A549 (cell line): ENCODE results near the gene SLC19A1. TPM values are rescaled to one million over a fixed set of nuclear protein-coding genes. Genes with fewer than 3 reads are reported as not detected.
"Not testable (repeated sequence)": the region's sequence is repeated elsewhere in the genome, so short reads cannot be mapped to it uniquely, and the experiment has no call there.

Source experiments
- ATAC-seq, 2 experiments: fragments of 200-7000 bp in 1 of 2; fragments of >200 bp in 1 of 2; cut with Nextera tagmentation in 1 of 2; cut with Tn5 transposase in 1 of 2; 3 replicates each; pipeline versions ENCODE4 v1.8.0 to v1.9.1; 2018 to 2020; ENCODE audit warnings: mild to moderate bottlenecking in 1 of 2, moderate library complexity in 1 of 2
- CTCF ChIA-PET: fragments of 300-600 bp; sonication (Branson Sonifier 250); formaldehyde crosslinking; extraction: SDS; loops from one replicate; lab custom pipeline; 2021; ENCODE audit warnings: antibody characterized with exemption, inconsistent platforms; lab: Yijun Ruan, JAX
- POLR2A ChIA-PET: fragments of 350-600 bp; formaldehyde crosslinking; extraction: SDS; loops from one replicate; lab custom pipeline; 2021; ENCODE audit warnings: antibody characterized with exemption, inconsistent platforms; lab: Yijun Ruan, JAX
- DNase-seq, 2 experiments: peaks; one replicate each; pipeline versions ENCODE4 v3.0.0 to v3.0.0-alpha.2; 2011 to 2016; ENCODE audit warnings: low read depth in 1 of 2, low spot score in 1 of 2
- FAIRE-seq: peaks from 2 replicates; lab custom pipeline; 2011; peaks lifted over from hg19 to GRCh38; lab: Jason Lieb, UNC
- H3K27ac ChIP-seq, 2 experiments: fragments of >200 bp; sonication (Bioruptor Twin); formaldehyde crosslinking; 3 replicates each; pipeline ENCODE4 v1.5.1; 2016 to 2017
- H3K4me1 ChIP-seq: fragments of >200 bp; sonication (Bioruptor Twin); formaldehyde crosslinking; 3 replicates; pipeline ENCODE4 v1.6.1; 2016
- H3K4me2 ChIP-seq: fragments of >200 bp; sonication (Bioruptor Twin); formaldehyde crosslinking; 3 replicates; pipeline ENCODE4 v1.6.1; 2016
- H3K4me3 ChIP-seq: fragments of >200 bp; sonication (Bioruptor Twin); formaldehyde crosslinking; 3 replicates; pipeline ENCODE4 v1.5.1; 2016
- H3K9me3 ChIP-seq: fragments of >200 bp; sonication (Bioruptor Twin); formaldehyde crosslinking; 3 replicates; pipeline ENCODE4 v1.6.1; 2016
- BHLHE40 ChIP-seq: IDR thresholded peaks from 2 replicates; pipeline ENCODE4 v1.6.1; 2012; ENCODE audit warnings: low read depth, low read length, inconsistent platforms
- EHF ChIP-seq: fragments of 250-450 bp; sonication (Bioruptor Pico); IDR thresholded peaks from 2 replicates; pipeline ENCODE4 v1.5.0; 2020; ENCODE audit warnings: mild to moderate bottlenecking
- EP300 ChIP-seq, 2 experiments: fragments of >200 bp; sonication (Bioruptor Twin); formaldehyde crosslinking; IDR thresholded peaks; 2 replicates in 1 of 2; 3 replicates in 1 of 2; pipeline ENCODE4 v1.6.1; 2016 to 2017
- ESRRA ChIP-seq: fragments of 150-350 bp; IDR thresholded peaks from 2 replicates; pipeline ENCODE4 v1.6.1; 2014; ENCODE audit warnings: mild to moderate bottlenecking, low read length, borderline replicate concordance
- FOXS1 ChIP-seq: fragments of 250-450 bp; sonication (Bioruptor Pico); IDR thresholded peaks from 2 replicates; pipeline ENCODE4 v1.5.0; 2020; ENCODE audit warnings: mild to moderate bottlenecking, moderate library complexity
- HOXB13 ChIP-seq: fragments of 250-450 bp; sonication (Bioruptor Pico); IDR thresholded peaks from 2 replicates; pipeline ENCODE4 v1.5.0; 2020; ENCODE audit warnings: low read depth, mild to moderate bottlenecking, moderate library complexity
- HOXB5 ChIP-seq: fragments of 250-450 bp; sonication (Bioruptor Pico); IDR thresholded peaks from 2 replicates; pipeline ENCODE4 v1.5.0; 2020; ENCODE audit warnings: mild to moderate bottlenecking, moderate library complexity
- MAZ ChIP-seq: fragments of 150-350 bp; IDR thresholded peaks from 2 replicates; pipeline ENCODE4 v1.6.1; 2014; ENCODE audit warnings: antibody characterized with exemption, low read depth, low read length, borderline replicate concordance
- NPAS2 ChIP-seq: fragments of 250-450 bp; sonication (Bioruptor Pico); IDR thresholded peaks from 2 replicates; pipeline ENCODE4 v1.8.0; 2022; ENCODE audit warnings: mild to moderate bottlenecking, moderate library complexity, borderline replicate concordance
- RFX5 ChIP-seq: fragments of 450-650 bp; IDR thresholded peaks from 2 replicates; pipeline ENCODE4 v1.7.1; 2014; ENCODE audit warnings: antibody characterized with exemption, mild to moderate bottlenecking, moderate library complexity
- SMC3 ChIP-seq: fragments of >200 bp; sonication (Bioruptor Twin); formaldehyde crosslinking; IDR thresholded peaks from 3 replicates; pipeline ENCODE4 v1.6.1; 2018; ENCODE audit warnings: inconsistent platforms
- SREBF2 ChIP-seq: fragments of 450-650 bp; IDR thresholded peaks from 2 replicates; pipeline ENCODE4 v1.6.1; 2014; ENCODE audit warnings: mild to moderate bottlenecking, moderate library complexity
- TFCP2L1 ChIP-seq: fragments of 250-450 bp; sonication (Bioruptor Pico); IDR thresholded peaks from 2 replicates; pipeline ENCODE4 v1.5.0; 2021; ENCODE audit warnings: mild to moderate bottlenecking
- ZNF302 ChIP-seq: fragments of 250-450 bp; sonication (Bioruptor Pico); IDR thresholded peaks from 2 replicates; pipeline ENCODE4 v1.9.0; 2021; ENCODE audit warnings: inconsistent platforms, mild to moderate bottlenecking, moderate library complexity
- WGBS: methylation state at CpG from one replicate; pipeline ENCODE4 v1.1.6; 2017; ENCODE audit errors: missing lambda C conversion rate; 5-methylcytosine and 5-hydroxymethylcytosine counted together
- polyA plus RNA-seq, 4 experiments: library from polyadenylated mRNA; depleted of rRNA in 3 of 4; stranded (reverse); fragments of >200 nt; fragmentation: RNase III in 1 of 4; extraction: RNeasy Plus Mini Kit Qiagen cat#74134 plus additional on column Dnase treatment in 1 of 4; gene quantifications; 2 replicates in 3 of 4; 3 replicates in 1 of 4; pipeline ENCODE4 v1.2.3, GENCODE V29; 2011 to 2017
- TF ChIP-seq, protein P1 (sequence below): fragments of 250-450 bp; sonication (Bioruptor Pico); IDR thresholded peaks from 2 replicates; pipeline ENCODE4 v1.5.0; 2020; ENCODE audit warnings: low read depth, mild to moderate bottlenecking, moderate library complexity
- TF ChIP-seq, protein P2 (sequence below): fragments of >200 bp; sonication (Bioruptor Twin); formaldehyde crosslinking; IDR thresholded peaks from 2 replicates; pipeline ENCODE4 v1.6.1; 2016
- TF ChIP-seq, protein P3 (sequence below): fragments of >200 bp; sonication (Bioruptor Twin); formaldehyde crosslinking; IDR thresholded peaks from 3 replicates; pipeline ENCODE4 v1.5.1; 2016
- TF ChIP-seq, protein P4 (sequence below): IDR thresholded peaks from 2 replicates; pipeline ENCODE4 v1.6.1; 2012; ENCODE audit warnings: low read depth, borderline replicate concordance

Gene SLC19A1
- polyA plus RNA-seq, 2 of the 4 experiments (the other 2 are of a cell fraction), result 9.8 to 14.0 TPM

DNA sequence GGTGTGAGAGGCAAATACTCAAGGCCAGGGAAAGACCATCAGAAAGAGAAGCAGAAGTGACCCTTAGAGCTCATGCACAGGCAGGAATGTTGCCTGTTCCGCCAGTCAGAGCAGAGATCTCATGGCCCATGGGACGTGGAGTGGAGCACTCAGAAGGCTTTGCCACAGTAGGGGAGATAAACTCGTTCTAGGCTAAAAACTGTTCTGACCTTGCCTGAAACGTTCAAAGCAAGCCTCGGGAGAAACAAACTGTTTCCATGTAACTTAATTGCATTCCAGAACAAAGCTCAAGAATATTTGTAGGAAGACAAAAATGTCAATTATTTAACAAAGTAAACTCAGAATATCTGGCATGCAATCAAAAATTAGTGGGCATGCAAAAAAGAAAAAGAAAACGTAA, 20.7 kb upstream of the SLC19A1 start:
- H3K4me3 ChIP-seq, result no peak overlapping the region
- H3K9me3 ChIP-seq, result no peaks in the 10 kb centered on the region
- 21% methylated on average over 6 of the region's 6 CpGs for WGBS
- POLR2A ChIA-PET, result no interaction called here
- H3K4me1 ChIP-seq, result no peaks in the 10 kb centered on the region
- TF ChIP-seq RFX5 (no peak), BHLHE40 (no peak), MAZ (no peak), ZNF302 (no peak), EP300 (IDR thresholded peaks at IDR 0.05) (no peak), NPAS2 (CRISPR knock-in tag) (no peak), ESRRA (no peak), FOXS1 (CRISPR knock-in tag) (no peak), SMC3 (no peak)
- TF ChIP-seq, protein P1, sequence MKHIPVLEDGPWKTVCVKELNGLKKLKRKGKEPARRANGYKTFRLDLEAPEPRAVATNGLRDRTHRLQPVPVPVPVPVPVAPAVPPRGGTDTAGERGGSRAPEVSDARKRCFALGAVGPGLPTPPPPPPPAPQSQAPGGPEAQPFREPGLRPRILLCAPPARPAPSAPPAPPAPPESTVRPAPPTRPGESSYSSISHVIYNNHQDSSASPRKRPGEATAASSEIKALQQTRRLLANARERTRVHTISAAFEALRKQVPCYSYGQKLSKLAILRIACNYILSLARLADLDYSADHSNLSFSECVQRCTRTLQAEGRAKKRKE (CRISPR knock-in tag), result no peak
- TF ChIP-seq, protein P2, sequence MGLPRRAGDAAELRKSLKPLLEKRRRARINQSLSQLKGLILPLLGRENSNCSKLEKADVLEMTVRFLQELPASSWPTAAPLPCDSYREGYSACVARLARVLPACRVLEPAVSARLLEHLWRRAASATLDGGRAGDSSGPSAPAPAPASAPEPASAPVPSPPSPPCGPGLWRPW, result no peak
- TF ChIP-seq, protein P3, sequence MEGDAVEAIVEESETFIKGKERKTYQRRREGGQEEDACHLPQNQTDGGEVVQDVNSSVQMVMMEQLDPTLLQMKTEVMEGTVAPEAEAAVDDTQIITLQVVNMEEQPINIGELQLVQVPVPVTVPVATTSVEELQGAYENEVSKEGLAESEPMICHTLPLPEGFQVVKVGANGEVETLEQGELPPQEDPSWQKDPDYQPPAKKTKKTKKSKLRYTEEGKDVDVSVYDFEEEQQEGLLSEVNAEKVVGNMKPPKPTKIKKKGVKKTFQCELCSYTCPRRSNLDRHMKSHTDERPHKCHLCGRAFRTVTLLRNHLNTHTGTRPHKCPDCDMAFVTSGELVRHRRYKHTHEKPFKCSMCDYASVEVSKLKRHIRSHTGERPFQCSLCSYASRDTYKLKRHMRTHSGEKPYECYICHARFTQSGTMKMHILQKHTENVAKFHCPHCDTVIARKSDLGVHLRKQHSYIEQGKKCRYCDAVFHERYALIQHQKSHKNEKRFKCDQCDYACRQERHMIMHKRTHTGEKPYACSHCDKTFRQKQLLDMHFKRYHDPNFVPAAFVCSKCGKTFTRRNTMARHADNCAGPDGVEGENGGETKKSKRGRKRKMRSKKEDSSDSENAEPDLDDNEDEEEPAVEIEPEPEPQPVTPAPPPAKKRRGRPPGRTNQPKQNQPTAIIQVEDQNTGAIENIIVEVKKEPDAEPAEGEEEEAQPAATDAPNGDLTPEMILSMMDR, result no peak
- TF ChIP-seq, all 56 proteins: peak for 0
- CTCF ChIA-PET, result interaction anchor here (1.4 to 6.6 kb wide), 2 partner anchors 14 to 257 kb away, joined by 3 to 43 read pairs; no protein-coding TSS in a partner anchor
- no peak overlapping the region for H3K4me2 ChIP-seq
- FAIRE-seq, result no peak
- H3K27ac ChIP-seq, result no peak overlapping the region
- no peak for DNase-seq
- ATAC-seq, result no peak

DNA sequence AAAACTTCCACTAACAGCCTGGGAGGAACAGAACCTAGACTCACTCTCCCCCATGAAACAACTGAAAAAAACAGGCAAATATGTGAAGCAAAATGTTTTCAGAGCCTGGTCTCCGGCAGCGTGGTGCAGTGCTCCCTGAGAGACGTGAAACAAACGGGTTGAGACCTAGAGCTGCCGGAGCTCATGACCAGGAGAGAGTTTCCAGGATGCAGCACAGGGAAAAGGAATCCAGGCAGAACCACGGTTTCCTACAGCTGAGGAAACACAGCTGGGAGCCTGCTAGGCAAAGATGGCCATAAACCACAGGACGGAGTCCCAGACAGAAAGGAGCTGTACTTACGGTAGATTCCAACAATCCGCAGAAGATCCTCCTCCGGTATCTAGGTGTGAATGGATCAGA, 20.2 kb upstream of the SLC19A1 start:
- H3K4me2 ChIP-seq, result no peak overlapping the region
- ChIA-PET CTCF (interaction anchor here (6.6 kb wide), 1 partner anchor 257 kb away, joined by 43 read pairs; no protein-coding TSS in a partner anchor), POLR2A (interaction anchor here (0.7 kb wide), 1 partner anchor 10 kb away, joined by 3 read pairs; no protein-coding TSS in a partner anchor)
- no peaks in the 10 kb centered on the region for H3K4me1 ChIP-seq
- TF ChIP-seq TFCP2L1, result no peak
- no peak for TF ChIP-seq HOXB13 (CRISPR knock-in tag)
- no peak for TF ChIP-seq SREBF2
- TF ChIP-seq HOXB5 (CRISPR knock-in tag), result no peak
- TF ChIP-seq, protein P4, sequence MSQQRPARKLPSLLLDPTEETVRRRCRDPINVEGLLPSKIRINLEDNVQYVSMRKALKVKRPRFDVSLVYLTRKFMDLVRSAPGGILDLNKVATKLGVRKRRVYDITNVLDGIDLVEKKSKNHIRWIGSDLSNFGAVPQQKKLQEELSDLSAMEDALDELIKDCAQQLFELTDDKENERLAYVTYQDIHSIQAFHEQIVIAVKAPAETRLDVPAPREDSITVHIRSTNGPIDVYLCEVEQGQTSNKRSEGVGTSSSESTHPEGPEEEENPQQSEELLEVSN, result no peak
- TF ChIP-seq EHF, result no peak
- no peak overlapping the region for H3K27ac ChIP-seq
- ATAC-seq, result no peak
- H3K4me3 ChIP-seq, result no peak overlapping the region
- H3K9me3 ChIP-seq, result no peaks in the 10 kb centered on the region
- no peak for FAIRE-seq
- 14% methylated on average over 10 of the region's 10 CpGs for WGBS
- no peak for DNase-seq

DNA sequence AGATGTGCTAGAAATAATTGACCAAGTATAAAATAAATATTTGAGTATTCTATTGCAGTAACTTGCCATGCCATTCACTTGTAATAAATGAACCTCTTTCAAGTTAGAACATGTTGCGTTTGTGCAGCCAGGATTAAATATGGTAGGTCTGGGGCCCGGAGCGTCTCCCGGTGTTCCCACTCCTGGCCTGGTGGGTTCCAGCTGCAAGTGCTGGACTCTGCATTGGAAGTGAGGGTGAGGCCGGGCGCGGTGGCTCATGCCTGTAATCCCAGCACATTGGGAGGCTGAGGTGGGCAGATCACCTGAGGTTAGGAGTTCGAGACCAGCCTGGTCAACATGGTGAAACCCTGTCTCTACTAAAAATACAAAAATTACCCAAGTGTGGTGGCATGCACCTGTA, 19.0 kb upstream of the SLC19A1 start:
- FAIRE-seq, H3K4me2 ChIP-seq, H3K27ac ChIP-seq, H3K4me1 ChIP-seq, DNase-seq, POLR2A ChIA-PET, H3K9me3 ChIP-seq, H3K4me3 ChIP-seq, ATAC-seq: not testable (repeated sequence)
- WGBS, result 63% methylated on average over 8 of the region's 8 CpGs
- CTCF ChIA-PET, result interaction anchor here (1.4 to 6.6 kb wide), 3 partner anchors 35 to 258 kb away, joined by 4 to 43 read pairs (median 6); no protein-coding TSS in a partner anchor
